Prostate gland (tissue), 2 donors: ENCODE data around the gene ZNF280B. TPM values are rescaled to one million over a fixed set of nuclear protein-coding genes. Genes with fewer than 3 reads are reported as not detected.
"Not testable (repeated sequence)": the region's sequence is repeated elsewhere in the genome, so short reads cannot be mapped to it uniquely, and the experiment has no call there.

Source experiments
- DNase-seq: peaks from one replicate; pipeline ENCODE4 v3.0.0-alpha.2; 2019; ENCODE audit warnings: low spot score
- H3K27ac ChIP-seq, 2 donors: fragments of 200-600 bp; sonication (generic); 2 replicates each; pipeline ENCODE4 v1.5.1; 2017 to 2019
- H3K27me3 ChIP-seq: fragments of 200-600 bp; sonication (generic); replicated peaks from 2 replicates; pipeline ENCODE4 v1.5.1; 2019; ENCODE audit not compliant: insufficient read depth
- H3K36me3 ChIP-seq, 2 donors: fragments of 200-600 bp; sonication (generic); 1 replicate in 1 of 2; 2 replicates in 1 of 2; pipeline versions ENCODE4 v1.5.1 to v1.8.1; 2017 to 2019
- H3K4me1 ChIP-seq: fragments of 200-600 bp; sonication (generic); replicated peaks from 2 replicates; pipeline ENCODE4 v1.5.1; 2019
- H3K4me3 ChIP-seq, 2 donors: fragments of 200-600 bp; sonication (generic); 2 replicates each; pipeline ENCODE4 v1.5.1; 2017 to 2019
- H3K9me3 ChIP-seq: fragments of 200-600 bp; sonication (generic); 2 replicates; pipeline ENCODE4 v1.5.1; 2017
- CTCF ChIP-seq, 4 experiments: fragments of 200-600 bp in 2 of 4; fragments of 450-650 bp in 2 of 4; sonication (generic) in 2 of 4; IDR thresholded peaks; 1 replicate in 3 of 4; 2 replicates in 1 of 4; pipeline ENCODE4 v1.5.1; 2016 to 2019; ENCODE audit warnings: antibody characterized with exemption in 4 of 4, mild to moderate bottlenecking in 2 of 4, moderate library complexity in 2 of 4
- POLR2A ChIP-seq: fragments of 450-650 bp; IDR thresholded peaks from one replicate; pipeline ENCODE4 v1.6.1; 2016; ENCODE audit warnings: antibody characterized with exemption, mild to moderate bottlenecking
- POLR2AphosphoS5 ChIP-seq: sonication (generic); formaldehyde crosslinking; IDR thresholded peaks from one replicate; pipeline ENCODE4 v1.6.1; 2017; ENCODE audit warnings: antibody characterized with exemption
- WGBS: methylation state at CpG from one replicate; pipeline ENCODE4 v1.1.5; 2018; 5-methylcytosine and 5-hydroxymethylcytosine counted together
- intact Hi-C: fragments of 100-400 bp; cut with DNase I; formaldehyde crosslinking; loops from one replicate; pipeline ENCODE4 v1.14.2; 2022
- total RNA-seq, 2 donors: library from RNA; depleted of rRNA; stranded (reverse); fragments of >200 nt; gene quantifications; one replicate each; pipeline ENCODE4 v1.1.0, GENCODE V29; 2016

ZNF280B gene
- total RNA-seq, 2 donors from 2014 or later: 0.50 to 33.9 TPM

- peaks cover 2% of the 10 kb centered on the region for H3K27me3 ChIP-seq
- H3K4me3 ChIP-seq: no peak overlapping the region
- H3K9me3 ChIP-seq: no peaks in the 10 kb centered on the region
- TF ChIP-seq POLR2A: no peak
- no peak for TF ChIP-seq POLR2AphosphoS5
- TF ChIP-seq CTCF (IDR thresholded peaks at IDR 0.05): no peak
- DNase-seq: no peak
- H3K4me1 ChIP-seq: no peaks in the 10 kb centered on the region
- 85% methylated on average over 3 of the region's 3 CpGs for WGBS
- no peak overlapping the region for H3K27ac ChIP-seq
- intact Hi-C loops: no loop called here
- no peaks in the 10 kb centered on the region for H3K36me3 ChIP-seq
Measured at GRCh38 chr22:22535662-22536061, 27.1 kb upstream of the ZNF280B start.

- no peak overlapping the region for H3K4me3 ChIP-seq
- H3K36me3 ChIP-seq: no peaks in the 10 kb centered on the region
- TF ChIP-seq POLR2A (no peak), CTCF (IDR thresholded peaks at IDR 0.05) (no peak), POLR2AphosphoS5 (no peak)
- no peaks in the 10 kb centered on the region for H3K9me3 ChIP-seq
- no peak for DNase-seq
- H3K27ac ChIP-seq: no peak overlapping the region
- intact Hi-C loops: no loop called here
- 86% methylated on average over 9 of the region's 9 CpGs for WGBS
- no peaks in the 10 kb centered on the region for H3K4me1 ChIP-seq
- H3K27me3 ChIP-seq: peaks cover 2% of the 10 kb centered on the region
Measured at GRCh38 chr22:22534604-22535415, 26.3 kb upstream of the ZNF280B start.

GRCh38 chr22:22533863-22534262 lies 25.3 kb upstream of the ZNF280B start:
- no peaks in the 10 kb centered on the region for H3K9me3 ChIP-seq
- WGBS: 82% methylated on average over 5 of the region's 5 CpGs
- no peak for DNase-seq
- intact Hi-C loops: no loop called here
- no peaks in the 10 kb centered on the region for H3K4me1 ChIP-seq
- TF ChIP-seq POLR2A: no peak
- no peak for TF ChIP-seq POLR2AphosphoS5
- TF ChIP-seq CTCF (IDR thresholded peaks at IDR 0.05): no peak
- peaks cover 2% of the 10 kb centered on the region for H3K27me3 ChIP-seq
- no peak overlapping the region for H3K27ac ChIP-seq
- no peak overlapping the region for H3K4me3 ChIP-seq
- H3K36me3 ChIP-seq: no peaks in the 10 kb centered on the region

- whole genome bisulfite sequencing: 82% methylated on average over 1 of the region's 1 CpG
- Histone ChIP-seq H3K27ac (no peak overlapping the region), H3K27me3 (peaks cover 2% of the 10 kb centered on the region), H3K36me3 (no peaks in the 10 kb centered on the region), H3K4me3 (no peak overlapping the region), H3K9me3 (no peaks in the 10 kb centered on the region), H3K4me1 (no peaks in the 10 kb centered on the region)
- intact Hi-C loops: no loop called here
- no peak for DNase-seq
- TF ChIP-seq POLR2A (no peak), CTCF (IDR thresholded peaks at IDR 0.05) (no peak), POLR2AphosphoS5 (no peak)
Measured at GRCh38 chr22:22533417-22533816, 24.9 kb upstream of the ZNF280B start.

GRCh38 chr22:22532547-22533071 lies 24.1 kb upstream of the ZNF280B start:
- H3K27me3 ChIP-seq, H3K36me3 ChIP-seq, H3K4me1 ChIP-seq, H3K4me3 ChIP-seq, DNase-seq, H3K27ac ChIP-seq, intact Hi-C loops, H3K9me3 ChIP-seq: not testable (repeated sequence)
- WGBS: 91% methylated on average over 12 of the region's 12 CpGs
